HG03039 (cell line): ENCODE data around the gene GPR3.
"Not testable (repeated sequence)": the region's sequence is repeated elsewhere in the genome, so short reads cannot be mapped to it uniquely, and the experiment has no call there.

ENCODE experiments used
- ATAC-seq: cut with Tn5 transposase; IDR thresholded peaks from one replicate; pipeline ENCODE4 v1.9.1; 2021; ENCODE audit warnings: mild to moderate bottlenecking, moderate library complexity; ENCODE audit not compliant: unreplicated experiment

GPR3 gene

DNA sequence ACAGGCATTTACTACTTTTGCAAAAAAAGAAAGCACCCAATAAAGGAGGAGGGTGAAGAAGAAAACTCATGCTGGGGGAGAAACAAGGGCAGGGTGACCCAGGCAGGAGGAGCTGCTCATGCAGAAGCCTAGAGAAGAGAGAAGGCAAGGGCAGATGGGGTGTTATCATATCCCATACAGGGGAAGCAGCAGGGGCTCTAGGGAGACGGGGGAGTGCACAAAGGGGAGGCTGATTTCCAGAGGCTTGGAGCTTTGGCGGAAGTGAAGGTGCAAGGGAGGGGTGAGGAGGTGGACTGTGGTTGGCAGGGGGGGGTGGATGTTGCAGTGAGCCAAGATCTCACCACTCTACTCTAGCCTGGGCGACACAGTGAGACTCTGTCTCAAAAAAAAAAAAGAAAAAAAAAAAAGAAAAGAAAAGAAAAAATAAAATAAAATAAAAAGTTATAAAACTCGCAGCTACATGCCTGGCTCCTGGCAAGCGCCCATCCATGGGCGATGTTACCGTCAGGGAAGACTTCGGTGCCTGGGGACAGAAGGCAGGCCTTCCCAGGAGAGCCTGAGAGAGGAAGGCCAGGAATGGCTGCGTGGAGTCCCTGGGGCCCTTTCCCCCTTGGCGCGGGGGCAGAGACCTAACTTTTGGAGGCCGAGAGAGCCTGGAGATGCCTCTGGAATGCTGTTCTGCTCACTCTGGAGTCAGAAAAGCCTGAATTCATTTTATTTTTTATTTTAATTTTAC, 14.5 kb upstream of the GPR3 start:
- no peak for ATAC-seq

DNA sequence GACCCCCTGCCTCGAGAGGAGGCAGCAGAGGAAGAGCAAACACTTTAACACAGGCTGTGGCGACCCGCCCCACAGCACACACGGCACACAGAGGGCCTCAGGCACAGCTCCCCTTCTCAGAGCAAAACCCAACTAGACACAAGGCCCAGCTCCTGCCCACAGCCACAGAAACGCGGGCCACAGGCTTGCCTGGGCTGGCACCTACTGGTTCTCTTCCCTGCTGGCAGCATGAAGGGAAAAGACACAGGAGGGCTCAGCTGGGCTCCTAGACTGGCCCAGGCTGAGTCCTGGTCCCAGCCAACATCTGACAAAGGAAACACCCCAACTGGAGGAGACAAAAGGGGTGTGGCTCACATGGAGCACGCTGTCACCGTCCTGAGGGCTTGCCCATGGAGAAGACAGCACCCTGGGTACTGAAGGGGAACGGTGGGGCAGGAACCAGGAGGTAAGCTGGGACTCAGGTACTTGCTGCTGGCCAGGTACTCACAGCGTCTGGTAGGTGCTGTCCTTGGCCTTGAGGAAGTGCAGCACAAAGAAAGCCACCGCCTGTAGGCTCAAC, 12.8 kb upstream of the GPR3 start:
- ATAC-seq: no peak

DNA sequence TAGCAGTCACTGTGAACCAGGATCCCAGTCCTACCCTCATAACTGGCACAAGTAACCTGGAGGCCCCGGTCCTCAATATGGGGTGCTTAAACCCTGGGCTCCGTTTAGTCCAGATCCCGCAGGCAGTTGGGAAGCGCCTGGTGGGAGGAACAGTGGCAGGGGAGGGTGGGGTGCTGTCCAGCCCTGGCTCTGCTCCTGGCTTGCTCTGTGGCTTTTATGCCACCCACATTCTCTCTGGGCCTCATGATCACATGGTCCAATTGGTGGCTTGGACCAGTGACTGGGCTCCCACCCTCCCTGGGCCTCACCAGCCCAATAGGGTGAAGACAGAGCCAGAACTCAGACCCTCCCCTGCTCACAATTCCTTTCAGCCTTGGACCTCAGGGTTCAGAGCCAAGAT, 12.2 kb upstream of the GPR3 start:
- ATAC-seq: no peak

DNA sequence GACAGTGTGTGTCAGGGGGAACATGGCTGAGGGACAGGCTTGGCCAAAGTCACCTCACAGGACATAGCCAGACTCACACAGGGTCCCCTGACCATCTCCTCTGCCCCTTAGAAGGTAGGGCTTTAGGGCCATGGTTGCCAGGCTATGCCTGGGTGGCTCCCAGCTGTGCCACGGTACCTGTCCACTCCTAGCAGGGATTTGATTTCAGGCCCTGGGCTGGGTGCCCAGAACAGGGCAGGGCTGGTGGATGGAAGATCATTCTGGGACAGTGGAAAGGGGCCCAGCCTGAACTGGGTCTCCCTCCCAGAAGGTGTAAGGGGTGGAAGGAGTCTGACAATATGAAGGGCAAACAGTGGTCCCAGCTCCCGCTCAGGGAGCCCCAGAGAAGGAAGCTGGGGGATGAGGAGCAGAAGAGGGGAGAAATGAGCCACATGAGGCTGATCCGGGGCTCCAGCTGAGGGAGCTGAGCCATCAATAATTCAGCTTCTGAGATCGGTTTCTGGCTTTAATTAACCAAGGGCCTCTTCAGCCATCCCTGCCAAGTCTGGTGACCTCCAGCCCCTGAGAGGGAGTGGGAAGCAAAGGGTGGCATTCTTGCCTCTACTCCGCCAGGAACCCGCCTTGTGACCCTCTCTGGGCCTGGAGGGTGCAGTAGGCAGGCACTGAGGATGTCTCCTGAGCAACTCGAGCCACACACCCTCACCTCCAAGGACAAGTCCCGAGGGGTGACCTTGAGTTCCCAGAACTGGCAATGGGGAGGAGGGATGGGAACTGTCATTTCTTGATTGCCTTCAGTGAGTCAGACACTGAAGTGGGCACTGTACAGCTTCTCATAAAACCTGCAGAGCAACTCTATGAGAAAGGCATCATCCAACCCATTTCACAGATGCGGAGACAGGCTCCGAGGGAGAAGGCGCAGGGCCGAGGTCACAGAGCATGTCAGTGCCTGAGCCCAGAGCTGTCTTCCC, 11.4 kb upstream of the GPR3 start:
- no peak for ATAC-seq

DNA sequence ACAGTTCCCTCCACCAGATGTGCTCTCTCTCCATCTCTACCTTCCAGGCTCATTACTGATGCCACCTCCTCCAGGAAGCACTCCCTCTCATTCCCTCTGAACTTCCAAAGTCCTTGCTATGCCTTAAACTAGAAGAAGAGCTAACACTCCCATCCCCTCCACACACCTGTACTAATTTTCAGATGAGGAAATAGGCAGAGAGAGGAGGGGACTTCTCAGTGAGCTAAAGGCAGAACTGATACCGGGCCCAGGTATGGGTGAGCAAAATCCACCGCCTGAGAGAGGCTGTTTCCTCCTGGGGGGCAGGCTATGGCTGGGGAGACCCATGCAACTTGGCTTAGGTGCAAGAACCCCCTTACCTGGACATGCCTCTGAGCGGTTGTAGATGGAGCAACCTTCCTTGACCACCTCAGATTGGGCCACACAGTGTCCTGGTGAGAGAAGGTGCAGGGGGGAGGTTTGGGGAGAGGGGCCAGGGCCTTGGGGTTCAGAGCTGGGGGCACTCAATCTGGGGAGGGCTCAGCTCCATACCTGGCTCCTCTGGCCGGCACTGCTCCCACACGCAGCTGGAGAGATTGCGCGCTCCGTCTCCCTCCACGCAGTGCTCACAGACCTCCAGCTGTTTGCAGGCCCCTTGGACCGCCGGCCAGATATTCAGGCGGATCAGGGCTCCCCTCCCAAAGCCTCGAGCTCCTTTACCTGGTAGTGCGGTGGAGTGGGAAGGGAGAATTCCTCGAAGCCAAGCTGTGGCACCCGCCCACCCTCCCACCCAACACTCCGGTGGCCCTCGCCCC, 10.3 kb upstream of the GPR3 start:
- ATAC-seq: no peak

DNA sequence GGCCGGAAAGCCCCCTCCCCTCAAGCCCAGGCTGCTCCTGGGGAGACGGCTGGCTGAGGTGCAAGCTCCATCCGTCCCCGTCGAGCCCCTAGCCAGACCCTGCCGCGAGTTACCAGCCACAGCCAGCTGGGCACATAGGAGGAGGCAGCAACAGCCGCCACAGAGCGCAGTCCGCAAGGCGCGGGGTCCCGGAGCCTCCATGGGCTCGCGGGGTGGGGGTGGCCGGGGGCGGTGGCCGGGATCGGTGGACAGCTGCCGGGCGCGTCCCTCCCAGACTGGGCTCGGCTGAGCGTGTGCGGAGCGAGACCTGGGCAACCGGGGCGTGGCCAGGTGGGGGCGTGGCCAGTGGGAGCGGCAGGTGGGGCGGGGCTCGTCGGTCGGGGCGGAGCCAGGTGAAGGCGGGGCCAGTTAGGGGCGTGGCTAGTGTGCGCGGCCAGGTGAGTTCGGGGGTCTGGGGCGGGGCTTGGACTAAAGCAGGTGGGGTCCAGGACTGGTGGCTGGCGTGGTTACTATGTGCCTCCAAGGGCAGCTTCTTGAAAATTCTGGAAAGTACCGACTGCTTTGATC, 9.3 kb upstream of the GPR3 start, which contains the start of gene CD164L2:
CD164L2 (minus strand) TSS at position 295 of the 567 bp plus-strand sequence; CDS start at position 201, 94 bp downstream.
- ATAC-seq: no peak

DNA sequence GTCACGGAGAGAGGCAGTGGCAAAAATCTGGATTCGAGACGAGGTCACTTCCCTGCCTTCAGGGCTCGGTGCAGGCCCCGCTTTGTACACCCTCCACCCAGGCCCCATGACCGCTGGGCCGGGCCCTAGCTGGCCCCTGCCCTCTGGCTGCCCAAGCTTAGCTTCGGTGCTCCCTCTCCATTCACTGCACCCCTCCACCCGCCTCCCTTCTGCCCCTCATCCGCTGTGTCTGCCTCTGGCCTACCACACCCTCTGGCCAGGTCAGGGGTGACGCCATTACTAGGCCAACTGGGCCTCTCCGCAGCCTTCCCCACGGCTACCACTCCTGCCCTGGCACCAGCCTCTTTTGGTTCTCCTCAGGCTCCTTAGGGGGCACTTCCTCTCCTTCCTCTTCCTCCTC, 8.8 kb upstream of the GPR3 start:
- no peak for ATAC-seq

DNA sequence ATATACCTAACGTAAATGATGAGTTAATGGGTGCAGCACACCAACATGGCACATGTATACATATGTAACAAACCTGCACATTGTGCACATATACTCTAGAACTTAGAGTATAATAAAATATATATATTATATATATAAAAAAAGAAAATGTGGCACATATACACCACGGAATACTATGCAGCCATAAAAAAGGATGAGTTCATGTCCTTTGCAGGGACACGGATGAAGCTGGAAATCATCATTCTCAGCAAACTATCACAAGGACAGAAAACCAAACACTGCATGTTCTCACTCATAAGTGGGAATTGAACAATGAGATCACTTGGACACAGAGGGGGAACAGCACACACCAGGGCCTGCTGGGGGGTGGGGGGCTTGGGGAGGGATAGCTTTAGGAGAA, 7.6 kb upstream of the GPR3 start:
- ATAC-seq: not testable (repeated sequence)

DNA sequence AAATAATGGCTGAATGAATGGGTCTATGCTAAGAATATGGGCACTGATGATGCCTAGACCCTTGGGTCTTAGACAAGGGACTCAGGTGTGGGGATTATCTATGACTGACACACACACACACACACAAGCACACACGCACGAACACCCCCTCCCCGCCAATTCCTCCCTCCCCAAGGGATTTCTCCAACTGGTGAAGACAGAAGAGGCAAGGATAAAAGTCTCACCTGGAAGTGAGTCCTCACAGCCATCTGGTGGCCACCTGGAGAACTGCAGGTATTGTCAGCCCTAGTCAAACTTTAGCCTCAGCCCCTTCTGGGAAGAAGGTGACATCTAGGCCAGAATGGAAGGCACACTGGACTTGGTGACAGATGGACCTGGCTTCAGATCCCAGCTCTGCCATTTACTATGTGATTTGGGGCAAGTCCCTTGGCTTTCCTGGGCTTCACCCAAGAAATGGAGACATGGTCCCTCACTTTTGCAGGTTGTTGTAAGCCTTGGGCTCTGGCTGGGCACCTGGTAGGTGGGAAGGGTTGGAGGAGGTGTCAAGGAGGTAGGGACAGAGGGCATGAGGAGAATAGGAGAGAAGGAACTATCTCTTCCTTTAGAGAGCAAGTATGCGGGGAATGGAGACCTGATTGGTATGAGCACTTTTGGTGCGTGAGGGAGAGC, 4.0 kb upstream of the GPR3 start:
- no peak for ATAC-seq

DNA sequence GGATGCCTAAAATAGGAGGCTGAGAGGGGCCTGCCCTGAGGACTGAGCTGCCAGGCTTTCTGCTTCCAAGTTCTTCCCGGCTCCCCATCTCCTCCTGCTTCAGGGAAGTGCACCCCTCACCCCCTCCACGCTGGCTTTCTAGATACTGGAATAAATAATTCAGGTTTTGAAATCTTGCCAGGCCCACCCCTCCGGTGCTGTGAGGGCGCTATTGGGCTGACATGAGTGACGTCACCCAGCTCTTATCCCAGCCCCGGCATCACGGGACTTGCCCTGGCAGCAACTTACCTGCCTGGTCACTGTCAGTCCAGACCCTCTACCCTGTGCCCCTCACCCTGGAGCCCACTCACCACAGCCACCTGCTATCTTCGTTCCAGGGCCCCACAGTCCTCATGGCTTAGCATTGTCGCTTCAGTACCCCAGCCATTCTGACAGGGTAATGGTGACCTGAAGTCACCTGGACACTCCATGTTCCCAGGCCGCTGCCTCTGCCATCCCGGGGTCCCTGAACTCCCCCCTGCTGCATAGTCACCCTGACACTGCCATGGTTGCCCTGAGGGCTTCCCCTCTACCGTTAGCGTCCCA, 819 bp upstream of the GPR3 start:
- ATAC-seq: no peak

DNA sequence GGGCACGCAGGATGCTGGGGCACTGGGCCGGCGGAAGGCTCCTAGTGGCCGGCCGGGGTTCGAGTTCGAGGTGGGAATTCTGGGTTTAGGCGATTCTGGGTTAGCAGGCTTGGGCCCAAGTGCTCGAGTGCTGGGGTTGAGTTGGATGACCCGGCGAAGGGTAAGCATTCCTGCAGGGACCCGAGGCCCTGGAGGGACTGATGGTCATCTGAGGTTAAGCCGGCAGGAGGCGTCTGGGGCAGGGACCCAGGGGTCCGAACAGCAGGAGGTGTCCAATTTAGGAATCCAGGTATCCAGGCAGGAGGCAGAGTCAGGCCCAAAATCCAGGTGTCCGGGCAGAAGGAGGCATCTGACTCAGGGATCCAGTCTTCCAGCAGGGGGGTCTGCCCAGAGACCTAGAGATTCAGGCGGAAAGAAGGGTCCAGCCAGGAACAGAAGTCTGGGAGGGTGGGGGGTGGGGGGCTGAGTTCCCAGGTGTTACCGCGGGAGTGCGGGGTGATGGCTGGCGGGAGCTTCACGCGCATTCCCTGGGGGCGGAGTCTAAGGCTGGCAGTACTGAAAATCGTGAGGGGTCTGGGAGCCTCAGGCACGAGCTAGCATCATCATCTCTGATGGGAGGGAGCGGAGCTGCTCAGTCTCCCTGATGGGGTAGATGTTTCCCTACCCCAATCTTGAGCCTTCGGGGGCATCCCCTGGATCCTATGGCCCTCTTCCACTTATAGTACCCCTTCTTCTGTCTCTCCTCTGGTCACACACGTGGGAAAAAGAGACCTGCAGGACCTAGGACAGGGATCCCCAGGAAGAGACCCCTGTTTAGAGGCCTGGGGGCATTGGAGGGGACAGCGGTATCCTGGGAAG, 585 bp downstream of the GPR3 start:
- no peak for ATAC-seq

DNA sequence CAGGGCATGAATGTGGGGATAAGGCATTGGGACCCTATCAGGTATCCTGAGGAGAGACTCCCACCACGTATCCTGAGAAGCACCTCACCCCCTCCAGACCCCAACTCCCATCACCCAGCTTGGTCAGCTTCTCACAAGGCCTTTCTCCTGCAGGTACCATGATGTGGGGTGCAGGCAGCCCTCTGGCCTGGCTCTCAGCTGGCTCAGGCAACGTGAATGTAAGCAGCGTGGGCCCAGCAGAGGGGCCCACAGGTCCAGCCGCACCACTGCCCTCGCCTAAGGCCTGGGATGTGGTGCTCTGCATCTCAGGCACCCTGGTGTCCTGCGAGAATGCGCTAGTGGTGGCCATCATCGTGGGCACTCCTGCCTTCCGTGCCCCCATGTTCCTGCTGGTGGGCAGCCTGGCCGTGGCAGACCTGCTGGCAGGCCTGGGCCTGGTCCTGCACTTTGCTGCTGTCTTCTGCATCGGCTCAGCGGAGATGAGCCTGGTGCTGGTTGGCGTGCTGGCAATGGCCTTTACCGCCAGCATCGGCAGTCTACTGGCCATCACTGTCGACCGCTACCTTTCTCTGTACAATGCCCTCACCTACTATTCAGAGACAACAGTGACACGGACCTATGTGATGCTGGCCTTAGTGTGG, 1.3 kb downstream of the GPR3 start:
- no peak for ATAC-seq

DNA sequence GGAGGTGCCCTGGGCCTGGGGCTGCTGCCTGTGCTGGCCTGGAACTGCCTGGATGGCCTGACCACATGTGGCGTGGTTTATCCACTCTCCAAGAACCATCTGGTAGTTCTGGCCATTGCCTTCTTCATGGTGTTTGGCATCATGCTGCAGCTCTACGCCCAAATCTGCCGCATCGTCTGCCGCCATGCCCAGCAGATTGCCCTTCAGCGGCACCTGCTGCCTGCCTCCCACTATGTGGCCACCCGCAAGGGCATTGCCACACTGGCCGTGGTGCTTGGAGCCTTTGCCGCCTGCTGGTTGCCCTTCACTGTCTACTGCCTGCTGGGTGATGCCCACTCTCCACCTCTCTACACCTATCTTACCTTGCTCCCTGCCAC, 1.8 kb downstream of the GPR3 start:
- no peak for ATAC-seq

DNA sequence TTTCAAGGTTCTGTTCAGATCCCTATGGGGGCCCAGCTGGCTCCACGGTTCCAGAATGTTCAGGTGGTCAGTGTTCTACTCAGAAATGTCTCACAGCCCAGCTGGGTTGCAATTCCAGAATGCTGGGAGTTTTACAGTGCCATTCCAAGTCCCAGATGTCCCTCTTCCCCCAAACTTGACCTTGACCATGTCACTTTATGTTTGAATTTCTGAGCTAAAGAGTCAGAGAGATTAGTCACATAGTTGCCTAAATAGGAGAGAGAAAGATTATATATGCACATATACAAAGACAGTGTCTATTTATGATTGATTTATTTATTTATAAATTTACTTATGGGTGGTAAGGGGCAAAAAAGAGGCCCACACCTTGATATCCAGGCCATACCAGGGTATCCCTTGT, 2.5 kb downstream of the GPR3 start:
- no peak for ATAC-seq

DNA sequence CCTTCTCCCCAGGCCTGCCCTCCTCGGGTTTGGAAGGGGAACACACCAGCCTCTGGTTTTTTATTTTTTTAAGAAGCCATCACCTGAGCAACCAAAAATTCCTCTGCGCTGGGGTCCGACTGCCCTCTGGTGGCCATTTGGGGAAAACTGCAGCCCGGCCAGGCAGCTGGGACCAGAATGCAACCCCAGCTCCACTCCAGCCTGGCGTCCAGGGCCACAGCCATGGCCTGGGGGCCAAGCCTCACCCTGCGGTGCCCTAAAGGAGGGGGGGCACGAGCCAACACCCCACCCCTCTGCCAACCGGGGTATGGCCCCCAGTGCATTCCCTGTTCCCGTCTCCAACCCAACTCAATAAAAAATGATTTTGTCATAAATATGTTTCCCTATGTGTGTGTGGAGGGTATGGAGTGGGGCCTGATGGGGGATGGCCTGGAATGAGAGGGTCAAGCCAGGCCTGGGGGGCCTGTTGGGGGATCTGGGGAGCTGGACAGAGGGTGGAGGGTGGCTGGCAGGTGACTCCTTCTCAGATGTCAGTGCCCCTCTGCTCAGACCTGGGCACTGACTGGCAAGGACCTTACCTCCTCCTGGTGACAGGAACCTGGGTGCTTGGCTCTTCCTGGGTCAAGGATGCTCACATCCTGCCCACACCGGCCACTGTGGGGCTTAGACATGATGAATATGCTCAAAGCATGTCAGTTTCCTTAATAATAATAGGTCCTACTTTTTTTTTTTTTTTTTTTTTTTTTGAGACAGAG, 3.2 kb downstream of the GPR3 start:
- no peak for ATAC-seq

DNA sequence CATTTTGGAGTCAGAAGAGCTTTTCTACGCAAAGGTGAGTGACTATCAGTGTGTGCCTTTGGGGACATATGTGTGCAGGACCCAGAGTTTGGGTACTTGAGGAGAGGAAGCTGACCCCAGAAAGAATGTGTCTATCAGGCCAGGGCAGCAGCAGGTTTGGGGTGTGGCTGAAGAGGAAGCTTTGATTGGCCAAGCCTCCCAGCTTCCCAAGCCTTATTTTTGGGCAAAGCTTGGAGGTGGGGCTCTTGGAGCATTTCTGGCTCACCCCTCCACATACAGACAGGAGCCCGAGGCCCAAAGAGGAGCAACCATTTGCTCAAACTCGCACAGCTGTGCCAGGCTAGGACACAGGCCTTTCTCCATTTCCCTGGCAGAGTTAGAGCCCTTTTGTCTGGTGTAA, 4.7 kb downstream of the GPR3 start:
- ATAC-seq: no peak

DNA sequence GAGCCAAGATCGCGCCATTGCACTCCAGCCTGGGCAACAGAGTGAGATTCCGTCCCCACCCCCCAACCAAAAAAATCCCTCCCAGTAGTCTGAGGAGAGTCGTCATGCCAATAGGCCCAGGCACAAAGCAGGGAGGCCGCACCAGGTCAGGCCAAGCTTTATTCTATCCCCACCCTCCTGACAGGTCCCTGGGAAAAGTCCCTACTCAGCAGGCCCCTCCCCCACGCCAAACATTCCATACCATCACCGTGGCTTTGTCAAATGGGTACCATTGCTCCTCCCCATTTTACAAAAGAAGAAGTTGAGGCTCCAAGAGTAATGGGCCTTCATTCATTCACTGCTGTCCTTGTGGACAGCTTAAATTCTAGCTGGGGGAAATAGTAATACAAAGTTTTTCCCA, 5.3 kb downstream of the GPR3 start:
- ATAC-seq: no peak
